Activated T-cell treated with anti-CD3 and anti-CD28 coated beads, Interleukin-2, amount 50 U/mL, for 4 hours (primary cell): ENCODE measurements around the gene CAP2. TPM values are rescaled to one million over a fixed set of nuclear protein-coding genes. Genes with fewer than 3 reads are reported as not detected.
"Not testable (repeated sequence)": the region's sequence is repeated elsewhere in the genome, so short reads cannot be mapped to it uniquely, and the experiment has no call there.

Source experiments
- ATAC-seq, 2 donors: fragments of 200-7000 bp; cut with Tn5 transposase; one replicate each; pipeline ENCODE4 v1.10.0; 2021
- DNase-seq: peaks from one replicate; pipeline ENCODE4 v3.0.0-alpha.2; 2020
- H3K27me3 Mint-ChIP-seq: one replicate; pipeline ENCODE4 v1.8.0; 2021; ENCODE audit warnings: low read depth, mixed read lengths
- H3K36me3 Mint-ChIP-seq: one replicate; pipeline ENCODE4 v1.8.0; 2022; ENCODE audit warnings: mixed read lengths; ENCODE audit not compliant: insufficient read depth
- H3K4me1 Mint-ChIP-seq: one replicate; pipeline ENCODE4 v1.8.0; 2021; ENCODE audit warnings: low read depth, mixed read lengths
- H3K4me3 Mint-ChIP-seq: one replicate; pipeline ENCODE4 v1.8.0; 2021; ENCODE audit warnings: mild to moderate bottlenecking, moderate library complexity, mixed read lengths
- H3K9me3 Mint-ChIP-seq: one replicate; pipeline ENCODE4 v1.8.0; 2021; ENCODE audit warnings: mixed read lengths
- total RNA-seq, 3 donors: library from RNA; stranded (reverse); gene quantifications; one replicate each; pipeline ENCODE4 v1.2.1, GENCODE V29; 2021

The CAP2 gene
- total RNA-seq, 3 donors from 2014 or later: not detected

- H3K9me3 Mint-ChIP-seq: no peaks in the 10 kb centered on the region
- DNase-seq (no peak), ATAC-seq (no peak)
- no peaks in the 10 kb centered on the region for H3K36me3 Mint-ChIP-seq
- H3K27me3 Mint-ChIP-seq: peaks cover 6% of the 10 kb centered on the region
- H3K4me3 Mint-ChIP-seq: no peak overlapping the region
- no peaks in the 10 kb centered on the region for H3K4me1 Mint-ChIP-seq
Measured at GRCh38 chr6:17551383-17551958, 158.1 kb downstream of the CAP2 start.

- ATAC-seq (no peak), DNase-seq (no peak)
- H3K4me1 Mint-ChIP-seq: no peaks in the 10 kb centered on the region
- no peaks in the 10 kb centered on the region for H3K9me3 Mint-ChIP-seq
- peaks cover 3% of the 10 kb centered on the region for H3K27me3 Mint-ChIP-seq
- H3K4me3 Mint-ChIP-seq: no peak overlapping the region
- H3K36me3 Mint-ChIP-seq: no peaks in the 10 kb centered on the region
Measured at GRCh38 chr6:17552861-17553260, 159.5 kb downstream of the CAP2 start.

GRCh38 chr6:17556014-17556413 is 162.6 kb downstream of the CAP2 start:
- no peaks in the 10 kb centered on the region for H3K36me3 Mint-ChIP-seq
- no peak for DNase-seq
- no peaks in the 10 kb centered on the region for H3K9me3 Mint-ChIP-seq
- ATAC-seq: no peak
- H3K27me3 Mint-ChIP-seq: peaks cover 3% of the 10 kb centered on the region
- H3K4me3 Mint-ChIP-seq: no peak overlapping the region
- H3K4me1 Mint-ChIP-seq: no peaks in the 10 kb centered on the region

- no peaks in the 10 kb centered on the region for H3K4me1 Mint-ChIP-seq
- H3K4me3 Mint-ChIP-seq: no peak overlapping the region
Measured at GRCh38 chr6:17562636-17563035, 169.2 kb downstream of the CAP2 start.

GRCh38 chr6:17565399-17565798 is 172.0 kb downstream of the CAP2 start:
- no peak overlapping the region for H3K4me3 Mint-ChIP-seq
- no peaks in the 10 kb centered on the region for H3K36me3 Mint-ChIP-seq
- ATAC-seq (no peak), DNase-seq (no peak)
- peaks cover 13% of the 10 kb centered on the region for H3K9me3 Mint-ChIP-seq
- H3K27me3 Mint-ChIP-seq: no peaks in the 10 kb centered on the region
- no peaks in the 10 kb centered on the region for H3K4me1 Mint-ChIP-seq

More at GRCh38 chr6:17562636-17563035, 169.2 kb downstream of the CAP2 start:
- no peaks in the 10 kb centered on the region for H3K36me3 Mint-ChIP-seq
- DNase-seq: no peak
- H3K27me3 Mint-ChIP-seq: no peaks in the 10 kb centered on the region
- no peak for ATAC-seq
- H3K9me3 Mint-ChIP-seq: peaks cover 13% of the 10 kb centered on the region

- no peaks in the 10 kb centered on the region for H3K36me3 Mint-ChIP-seq
Measured at GRCh38 chr6:17574866-17575560, 181.6 kb downstream of the CAP2 start.

GRCh38 chr6:17577059-17577458 is 183.7 kb downstream of the CAP2 start:
- no peak for DNase-seq
- ATAC-seq: no peak
- Mint-ChIP-seq H3K4me1 (no peaks in the 10 kb centered on the region), H3K4me3 (no peak overlapping the region), H3K36me3 (no peaks in the 10 kb centered on the region), H3K9me3 (peaks cover 12% of the 10 kb centered on the region), H3K27me3 (peaks cover 21% of the 10 kb centered on the region)

More at GRCh38 chr6:17574866-17575560, 181.6 kb downstream of the CAP2 start:
- DNase-seq (no peak), ATAC-seq (no peak)
- H3K4me3 Mint-ChIP-seq: no peak overlapping the region
- peaks cover 12% of the 10 kb centered on the region for H3K9me3 Mint-ChIP-seq
- peaks cover 21% of the 10 kb centered on the region for H3K27me3 Mint-ChIP-seq
- no peaks in the 10 kb centered on the region for H3K4me1 Mint-ChIP-seq

GRCh38 chr6:17580518-17581048 is 187.2 kb downstream of the CAP2 start:
- peak; percentile 84 to 90 for ATAC-seq
- peak overlapping the region; percentile 54 for H3K4me3 Mint-ChIP-seq
- DNase-seq: peak; percentile 13
- H3K4me1 Mint-ChIP-seq: peaks cover 3% of the 10 kb centered on the region
- no peaks in the 10 kb centered on the region for H3K36me3 Mint-ChIP-seq
- peaks cover 12% of the 10 kb centered on the region for H3K9me3 Mint-ChIP-seq
- peaks cover 4% of the 10 kb centered on the region for H3K27me3 Mint-ChIP-seq

GRCh38 chr6:17581282-17581681 is 187.9 kb downstream of the CAP2 start:
- not testable (repeated sequence) for H3K36me3 Mint-ChIP-seq, DNase-seq, H3K27me3 Mint-ChIP-seq, H3K4me1 Mint-ChIP-seq, ATAC-seq
- Mint-ChIP-seq H3K4me3 (peak overlapping the region; percentile 31), H3K9me3 (peaks cover 12% of the 10 kb centered on the region)

GRCh38 chr6:17583811-17584210 is 190.4 kb downstream of the CAP2 start:
- DNase-seq (no peak), ATAC-seq (no peak)
- H3K4me1 Mint-ChIP-seq: peaks cover 9% of the 10 kb centered on the region
- no peaks in the 10 kb centered on the region for H3K36me3 Mint-ChIP-seq
- H3K27me3 Mint-ChIP-seq: peaks cover 4% of the 10 kb centered on the region
- no peaks in the 10 kb centered on the region for H3K9me3 Mint-ChIP-seq
- no peak overlapping the region for H3K4me3 Mint-ChIP-seq

GRCh38 chr6:17584241-17584803 is 190.9 kb downstream of the CAP2 start:
- ATAC-seq: no peak
- Mint-ChIP-seq H3K4me3 (no peak overlapping the region), H3K36me3 (no peaks in the 10 kb centered on the region), H3K9me3 (no peaks in the 10 kb centered on the region), H3K4me1 (peaks cover 13% of the 10 kb centered on the region), H3K27me3 (peaks cover 4% of the 10 kb centered on the region)
- DNase-seq: no peak

GRCh38 chr6:17585766-17586490 is 192.5 kb downstream of the CAP2 start:
- ATAC-seq (no peak), DNase-seq (no peak)
- Mint-ChIP-seq H3K27me3 (peaks cover 2% of the 10 kb centered on the region), H3K36me3 (no peaks in the 10 kb centered on the region), H3K4me3 (no peak overlapping the region), H3K4me1 (peaks cover 20% of the 10 kb centered on the region), H3K9me3 (no peaks in the 10 kb centered on the region)

GRCh38 chr6:17586623-17587022 is 193.2 kb downstream of the CAP2 start:
- not testable (repeated sequence) for H3K4me3 Mint-ChIP-seq, DNase-seq, H3K27me3 Mint-ChIP-seq, ATAC-seq, H3K9me3 Mint-ChIP-seq, H3K36me3 Mint-ChIP-seq
- H3K4me1 Mint-ChIP-seq: peaks cover 20% of the 10 kb centered on the region

GRCh38 chr6:17588011-17588410 is 194.6 kb downstream of the CAP2 start:
- Mint-ChIP-seq H3K27me3 (no peaks in the 10 kb centered on the region), H3K36me3 (no peaks in the 10 kb centered on the region), H3K4me3 (no peak overlapping the region), H3K9me3 (no peaks in the 10 kb centered on the region), H3K4me1 (peaks cover 20% of the 10 kb centered on the region)
- ATAC-seq: no peak
- no peak for DNase-seq
